CD4-positive, alpha-beta T cell treated with Interleukin-17A for 1 hour (primary cell): ENCODE results near the gene OR13C4.
"Not testable (repeated sequence)": the region's sequence is repeated elsewhere in the genome, so short reads cannot be mapped to it uniquely, and the experiment has no call there.

ENCODE experiments used
- DNase-seq: peaks from one replicate; pipeline ENCODE4 v3.0.0-alpha.2; 2020

The OR13C4 gene

DNA sequence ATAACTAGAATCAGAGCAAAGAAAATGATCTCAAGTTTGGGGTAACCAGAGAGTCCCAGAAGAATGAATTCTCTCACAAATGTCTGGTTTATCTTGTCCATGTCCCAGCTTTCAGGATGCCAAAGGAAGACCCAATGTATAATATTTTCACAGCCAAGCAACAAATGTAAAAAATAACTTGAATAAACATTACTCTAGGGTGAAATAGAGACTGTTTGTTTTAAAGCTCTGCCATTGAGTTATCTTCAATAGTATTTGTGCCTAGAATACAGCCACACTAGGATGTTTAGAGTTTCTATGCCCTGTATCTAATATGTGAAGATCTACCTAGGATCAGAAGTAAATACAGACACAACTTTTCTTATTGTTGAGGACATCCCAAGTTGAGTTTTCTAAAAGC is at the start of gene OR13C4:
Gene OR13C4 (minus strand): TSS at position 101 of the 400 bp plus-strand sequence. CDS start 0 bp downstream, at position 101.
- no peak for DNase-seq

DNA sequence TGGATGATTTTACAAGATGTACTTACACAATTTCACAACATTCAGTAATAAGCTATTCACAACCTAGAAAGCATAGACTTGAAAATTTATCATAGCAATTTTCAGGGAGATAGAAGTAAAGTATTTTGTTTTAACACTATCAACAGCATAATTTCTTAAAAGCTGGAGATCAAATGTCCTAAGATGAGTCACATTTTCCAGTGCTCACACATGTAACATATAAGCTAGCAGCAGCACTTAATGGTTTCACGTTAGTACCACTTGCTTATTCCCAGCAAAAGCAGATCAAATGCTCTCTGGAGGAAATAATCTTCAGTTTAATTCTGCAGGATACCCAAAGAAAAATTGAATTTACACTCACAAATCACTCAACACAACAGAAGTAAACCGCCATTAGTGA is 48.4 kb upstream of the OR13C4 start:
- no peak for DNase-seq

- no peak for DNase-seq
Measured at GRCh38 chr9:104572612-104573011, 45.6 kb upstream of the OR13C4 start.

- no peak for DNase-seq
Measured at GRCh38 chr9:104568868-104569267, 41.9 kb upstream of the OR13C4 start, which contains the start of gene OR13C8. Gene OR13C8 (plus strand): TSS chr9:104569168. CDS start chr9:104569168, 0 bp downstream.

GRCh38 chr9:104564358-104564757 is 37.3 kb upstream of the OR13C4 start:
- DNase-seq, result no peak

DNA sequence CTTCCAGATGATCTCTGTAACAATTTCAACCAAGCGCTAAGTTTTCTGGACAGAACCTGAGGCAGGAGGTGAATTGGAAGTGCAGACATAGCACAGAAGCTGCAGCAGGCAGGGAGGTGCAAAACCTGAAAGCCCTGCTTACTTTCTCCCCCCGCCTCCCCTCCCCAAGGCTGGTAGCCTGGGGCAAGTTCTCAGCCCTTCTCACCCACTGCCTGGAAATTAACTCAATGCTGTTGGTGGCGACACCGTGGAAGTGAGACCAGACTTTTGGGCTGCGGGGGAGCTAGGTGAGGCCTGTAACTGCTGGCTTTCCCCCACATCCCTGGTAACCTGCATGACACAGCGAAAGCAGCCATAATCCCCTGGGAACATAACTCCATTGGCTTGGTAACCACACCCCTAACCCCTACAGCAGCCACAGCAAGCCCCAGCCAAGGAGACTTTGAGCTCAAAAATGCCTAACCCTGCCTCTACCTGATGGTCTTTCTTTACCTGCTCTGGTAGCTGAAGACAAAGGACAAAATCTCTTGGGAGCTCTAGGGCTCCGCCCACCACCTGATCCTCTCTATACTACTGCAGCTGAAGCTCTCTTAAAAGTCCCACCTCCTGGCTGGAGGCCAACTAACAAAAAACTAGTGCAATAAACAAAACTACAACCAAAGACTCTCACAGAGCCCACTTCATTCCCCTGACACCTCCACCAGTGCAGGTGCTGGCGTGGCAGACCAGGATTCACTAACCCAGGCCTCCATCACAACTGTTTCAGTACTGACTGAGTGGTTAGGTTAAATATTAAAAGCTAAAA is 30.0 kb upstream of the OR13C4 start:
- no peak for DNase-seq

DNA sequence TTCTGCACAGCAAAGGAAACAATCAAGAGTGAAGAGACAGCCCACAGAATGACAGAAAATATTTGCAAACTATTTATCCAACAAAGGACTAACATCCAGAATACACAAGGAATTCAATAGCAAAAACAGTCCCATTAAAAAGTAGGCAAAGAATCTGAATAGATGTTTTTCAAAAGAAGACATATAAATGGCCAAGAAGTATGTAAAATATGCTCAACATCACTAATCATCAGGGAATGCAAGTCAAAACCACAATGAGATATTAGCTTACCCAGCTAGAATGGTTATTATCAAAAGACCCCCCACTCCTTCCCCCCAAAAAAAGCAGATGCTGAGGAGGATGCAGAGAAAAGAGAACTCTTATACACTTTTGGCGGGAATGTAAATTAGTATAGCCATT is 28.5 kb upstream of the OR13C4 start:
- DNase-seq, result no peak

DNA sequence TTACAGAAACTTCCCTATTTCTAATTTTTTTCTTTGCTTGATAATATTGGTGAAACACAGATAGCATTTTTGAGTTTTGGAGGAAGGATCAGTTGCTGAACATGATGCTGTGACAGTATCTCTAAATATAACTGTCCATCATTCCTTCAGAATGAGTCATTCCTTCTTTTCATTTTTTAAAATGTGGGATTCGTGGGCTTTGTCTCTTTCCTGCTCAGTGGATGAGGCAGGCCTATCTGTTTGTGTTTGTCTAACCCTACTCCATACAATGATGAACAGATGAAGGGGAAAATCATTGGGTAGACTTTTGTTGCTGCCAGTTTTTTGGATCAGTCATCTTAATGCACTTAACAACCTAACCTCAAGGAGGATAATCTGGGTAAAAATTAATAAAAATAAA is 26.3 kb upstream of the OR13C4 start:
- no peak for DNase-seq

DNA sequence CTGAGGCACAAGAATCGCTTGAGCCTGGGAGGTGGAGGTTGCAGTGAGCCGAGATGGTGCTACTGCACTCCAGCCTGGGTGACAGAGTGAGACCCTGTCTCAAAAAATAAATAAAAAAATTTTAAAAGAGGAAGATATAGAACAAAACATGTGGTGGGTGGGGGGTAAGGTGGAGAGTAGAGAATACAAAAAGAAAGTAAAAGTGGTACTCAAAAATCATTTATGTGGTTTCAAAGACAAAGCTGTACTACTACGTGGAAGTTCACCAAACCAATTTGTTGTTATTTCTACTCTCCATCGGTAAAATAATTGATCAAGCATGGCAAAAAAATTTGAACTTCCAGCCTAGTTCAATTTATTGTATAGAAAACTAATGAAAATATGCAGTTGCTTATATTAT is 17.6 kb upstream of the OR13C4 start:
- DNase-seq, result no peak

- DNase-seq, result no peak
Measured at GRCh38 chr9:104539275-104539674, 12.3 kb upstream of the OR13C4 start.

DNA sequence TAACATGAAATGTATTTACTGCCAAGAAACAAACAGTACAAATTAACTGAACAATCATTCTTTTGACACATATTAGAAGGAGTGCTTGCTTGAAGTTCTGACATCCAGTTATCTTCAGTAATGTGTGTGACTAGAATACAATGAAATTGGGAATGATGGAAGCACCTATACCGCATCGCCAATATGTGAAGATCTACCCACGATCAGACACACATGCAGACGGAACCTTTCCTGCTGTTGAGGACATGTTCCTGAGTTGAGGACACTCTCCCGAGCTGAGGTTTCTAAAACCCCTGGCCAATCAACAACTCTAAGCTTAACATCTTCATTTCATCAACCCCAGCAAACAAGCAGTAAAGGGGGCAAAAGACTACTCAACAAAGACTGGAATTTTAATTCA is 9.7 kb upstream of the OR13C4 start, which contains the start of gene OR13C3:
Gene OR13C3 (minus strand): TSS at position 101 of the 400 bp plus-strand sequence. CDS start 133 bp downstream, outside the sequence.
- no peak for DNase-seq

GRCh38 chr9:104520241-104520640 is 6.8 kb downstream of the OR13C4 start:
- DNase-seq, result not testable (repeated sequence)

- DNase-seq, result no peak
Measured at GRCh38 chr9:104514901-104515300, 12.1 kb downstream of the OR13C4 start.

DNA sequence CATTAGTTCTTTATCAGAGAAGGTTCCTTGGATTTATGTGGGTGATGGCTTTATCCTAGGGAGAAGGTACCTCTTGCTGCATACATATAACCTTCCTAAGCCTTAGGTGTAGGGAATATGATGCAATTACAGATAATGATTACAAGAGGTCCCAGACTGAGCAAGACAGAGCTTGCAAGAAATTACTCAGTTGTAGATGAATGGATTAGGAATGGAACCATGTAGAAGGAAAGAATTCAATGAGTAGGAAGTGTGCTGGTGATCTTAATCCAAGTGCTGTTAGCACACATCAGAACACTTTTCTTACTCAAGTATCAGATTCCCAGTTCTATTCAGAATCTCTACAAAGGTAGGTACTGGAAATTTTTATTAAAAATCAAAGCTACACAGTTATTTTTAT is 20.4 kb downstream of the OR13C4 start:
- DNase-seq, result no peak

DNA sequence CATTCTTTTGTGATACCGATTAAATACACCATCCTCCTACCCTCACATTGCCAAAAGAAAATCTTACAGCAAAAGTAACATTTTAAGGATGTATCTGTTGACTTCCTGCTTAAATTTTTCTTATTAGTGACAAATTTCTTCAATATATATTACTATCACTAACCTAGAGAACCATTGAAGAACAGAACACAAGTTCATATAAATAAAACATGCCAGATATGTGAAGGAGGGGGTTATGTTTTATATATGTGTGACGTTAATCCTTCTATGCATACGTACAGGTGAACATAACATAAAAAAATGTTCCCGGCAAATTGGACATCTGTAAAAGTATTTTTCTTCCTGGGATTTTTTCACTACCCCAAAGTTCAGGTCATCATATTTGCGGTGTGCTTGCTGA is 23.0 kb downstream of the OR13C4 start, which contains the start of gene OR13F1:
Gene OR13F1 (plus strand): TSS at position 301 of the 400 bp plus-strand sequence. CDS start 0 bp downstream, at position 301.
- DNase-seq, result no peak

DNA sequence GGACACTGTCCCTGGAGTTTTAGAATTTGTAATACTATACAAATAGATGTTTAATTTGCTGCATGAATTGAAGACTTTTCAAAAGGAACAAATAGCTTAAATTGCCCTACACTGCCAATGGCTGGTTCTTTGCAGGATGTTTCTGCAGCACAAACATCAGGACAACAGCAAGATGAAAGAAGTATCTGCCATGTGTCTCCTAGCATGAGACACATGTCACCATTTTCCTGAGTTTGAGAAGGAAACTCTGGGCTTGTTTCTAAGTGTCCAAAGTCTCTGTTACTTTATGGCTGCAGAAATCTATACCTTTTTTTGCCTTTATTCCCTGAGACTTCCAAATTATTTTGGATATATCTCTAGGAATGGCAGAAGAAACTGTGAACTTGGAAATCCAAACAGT is 23.6 kb downstream of the OR13C4 start:
- DNase-seq, result no peak

GRCh38 chr9:104494808-104495207 is 32.2 kb downstream of the OR13C4 start:
- DNase-seq, result no peak

DNA sequence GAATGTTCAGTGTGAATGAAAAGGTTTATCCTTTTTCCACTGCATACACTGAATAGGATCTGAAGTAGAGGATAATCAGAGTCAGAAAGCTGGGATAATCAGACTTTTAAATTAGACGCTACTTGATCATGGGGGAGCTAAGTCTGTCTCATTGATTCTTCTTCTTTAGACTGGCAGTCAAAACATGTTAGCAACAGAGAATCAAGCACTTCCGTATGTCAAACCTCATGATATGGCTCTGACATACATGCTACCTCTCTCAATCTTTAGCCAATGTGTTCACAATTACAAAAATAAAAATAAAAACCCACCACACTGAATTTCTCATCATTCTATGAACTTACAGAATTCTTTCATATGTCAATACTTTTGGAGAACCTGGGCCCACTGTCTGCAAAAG is 42.0 kb downstream of the OR13C4 start:
- DNase-seq, result no peak

GRCh38 chr9:104482921-104483570 is 44.0 kb downstream of the OR13C4 start:
- no peak for DNase-seq
